Neural cell (in vitro differentiated cells): Measurements from ENCODE around the gene FITM2.

Experiments used
- CTCF ChIP-seq: fragments of 450-650 bp; IDR thresholded peaks from 2 replicates; pipeline ENCODE4 v1.5.1; 2014; ENCODE audit warnings: antibody characterized with exemption, mild to moderate bottlenecking, moderate library complexity; ENCODE audit not compliant: poor library complexity, severe bottlenecking
- EP300 ChIP-seq: fragments of 450-650 bp; conservative IDR thresholded peaks from 2 replicates; pipeline ENCODE4 v1.6.1; 2014; ENCODE audit warnings: antibody characterized with exemption, mild to moderate bottlenecking, moderate library complexity; ENCODE audit not compliant: poor library complexity, severe bottlenecking

DNA sequence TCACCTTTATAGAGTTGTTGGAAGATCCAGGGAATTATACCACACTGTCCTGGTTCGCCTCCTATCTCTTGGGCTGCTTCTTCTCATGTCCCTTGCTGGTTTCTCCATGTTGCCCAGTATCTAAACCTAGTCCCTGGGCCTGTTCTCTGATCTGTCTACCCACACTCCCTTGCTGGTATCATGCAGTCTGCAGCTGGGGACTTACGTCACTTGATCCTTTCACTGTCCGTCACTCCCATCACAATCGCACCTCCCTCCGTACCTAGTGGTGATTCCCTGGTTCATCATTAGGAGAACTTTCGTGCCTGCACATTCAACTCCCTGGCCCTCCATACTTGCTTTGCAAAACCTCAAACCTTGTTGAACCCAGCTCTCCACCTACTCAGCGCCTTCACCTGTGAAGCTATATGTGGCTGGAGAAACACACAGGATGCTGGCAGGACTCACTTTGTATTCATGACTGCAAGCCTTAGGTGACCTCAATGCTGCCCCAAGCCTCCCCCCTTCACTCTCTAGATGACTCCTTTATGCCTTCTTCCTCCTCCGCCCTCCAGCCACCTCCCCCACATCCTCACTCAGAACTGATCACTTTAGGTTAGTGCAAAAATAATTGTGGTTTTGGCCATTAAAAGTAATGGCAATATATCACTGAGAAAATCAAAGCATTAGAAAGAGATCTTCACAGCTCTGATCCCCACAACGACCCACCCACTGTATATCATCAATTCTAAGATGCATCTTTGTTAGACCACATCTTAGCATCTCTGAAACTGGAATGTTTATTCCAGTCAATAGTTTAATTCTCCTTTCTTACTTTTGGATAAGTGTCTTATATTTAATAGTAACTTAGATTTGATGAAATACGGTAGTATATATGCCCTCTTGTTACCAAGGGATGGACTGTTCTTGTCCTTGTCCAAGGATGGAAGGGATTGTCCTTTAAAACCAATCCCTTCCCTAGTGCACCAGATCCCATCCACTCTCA is 37.5 kb downstream of the FITM2 start:
- TF ChIP-seq EP300 (no peak), CTCF (no peak)
